ENCODE data around the gene TNFRSF6B. TPM values are rescaled to one million over a fixed set of nuclear protein-coding genes. Genes with fewer than 3 reads are reported as not detected.

Gene TNFRSF6B
- total RNA-seq, 1 donor from 2014 or later: 119 TPM

DNA sequence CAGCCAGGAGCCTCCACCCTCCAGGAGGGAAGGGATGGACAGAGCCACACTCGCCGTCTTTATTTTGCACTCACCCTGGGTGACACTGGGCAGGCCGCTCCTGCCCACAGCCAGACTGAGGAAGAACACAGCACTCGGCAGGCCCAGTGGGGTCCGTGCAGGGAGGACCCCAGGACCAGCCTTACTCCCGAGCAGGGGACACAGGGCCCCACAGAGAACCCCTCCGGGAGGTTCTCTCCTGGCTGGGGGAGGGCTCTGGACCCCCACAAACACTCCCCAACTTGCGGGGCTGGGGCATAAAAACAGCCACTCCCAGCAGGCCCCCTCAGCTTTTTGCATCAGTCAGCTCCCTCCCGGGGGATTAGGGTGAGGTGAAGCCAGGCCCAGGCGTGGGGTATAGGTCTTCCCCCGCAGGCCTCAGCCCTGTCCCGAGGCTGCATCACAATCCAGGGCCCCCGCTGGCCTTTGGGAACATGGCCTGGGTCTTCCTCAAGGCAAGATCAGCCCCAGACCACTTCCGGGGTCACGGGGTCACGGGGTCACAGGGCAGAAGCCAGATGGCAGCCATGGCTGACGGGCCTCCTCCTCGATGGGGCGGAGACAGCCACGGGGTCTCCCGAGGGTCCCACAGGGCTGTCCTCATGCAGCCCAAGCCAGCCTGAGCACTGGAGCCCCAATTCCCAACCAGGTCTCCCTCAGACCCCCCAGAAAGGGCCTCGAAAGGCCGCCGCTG lies 3.2 kb downstream of the TNFRSF6B start:
- peak in 1 of 2 donors; percentile 63 for DNase-seq (ENCODE audit: low spot score in 2 of 2)
- H3K27ac ChIP-seq: peak overlapping the region; percentile 64 to 78
- peaks cover 20 to 39% of the 10 kb centered on the region in 2 donors for H3K36me3 ChIP-seq
- intact Hi-C loops (cut with DNase I): loop anchor here (5.0 kb wide), 1 partner anchor 37 kb away; no protein-coding TSS in a partner anchor
- H3K9me3 ChIP-seq: no peaks in the 10 kb centered on the region
- no peak overlapping the region for H3K4me3 ChIP-seq
- H3K4me1 ChIP-seq: peaks cover 16 to 18% of the 10 kb centered on the region in 2 donors
- TF ChIP-seq, protein P1, sequence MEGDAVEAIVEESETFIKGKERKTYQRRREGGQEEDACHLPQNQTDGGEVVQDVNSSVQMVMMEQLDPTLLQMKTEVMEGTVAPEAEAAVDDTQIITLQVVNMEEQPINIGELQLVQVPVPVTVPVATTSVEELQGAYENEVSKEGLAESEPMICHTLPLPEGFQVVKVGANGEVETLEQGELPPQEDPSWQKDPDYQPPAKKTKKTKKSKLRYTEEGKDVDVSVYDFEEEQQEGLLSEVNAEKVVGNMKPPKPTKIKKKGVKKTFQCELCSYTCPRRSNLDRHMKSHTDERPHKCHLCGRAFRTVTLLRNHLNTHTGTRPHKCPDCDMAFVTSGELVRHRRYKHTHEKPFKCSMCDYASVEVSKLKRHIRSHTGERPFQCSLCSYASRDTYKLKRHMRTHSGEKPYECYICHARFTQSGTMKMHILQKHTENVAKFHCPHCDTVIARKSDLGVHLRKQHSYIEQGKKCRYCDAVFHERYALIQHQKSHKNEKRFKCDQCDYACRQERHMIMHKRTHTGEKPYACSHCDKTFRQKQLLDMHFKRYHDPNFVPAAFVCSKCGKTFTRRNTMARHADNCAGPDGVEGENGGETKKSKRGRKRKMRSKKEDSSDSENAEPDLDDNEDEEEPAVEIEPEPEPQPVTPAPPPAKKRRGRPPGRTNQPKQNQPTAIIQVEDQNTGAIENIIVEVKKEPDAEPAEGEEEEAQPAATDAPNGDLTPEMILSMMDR (IDR thresholded peaks at IDR 0.05): no peak
- H3K27me3 ChIP-seq: no peaks in the 10 kb centered on the region

DNA sequence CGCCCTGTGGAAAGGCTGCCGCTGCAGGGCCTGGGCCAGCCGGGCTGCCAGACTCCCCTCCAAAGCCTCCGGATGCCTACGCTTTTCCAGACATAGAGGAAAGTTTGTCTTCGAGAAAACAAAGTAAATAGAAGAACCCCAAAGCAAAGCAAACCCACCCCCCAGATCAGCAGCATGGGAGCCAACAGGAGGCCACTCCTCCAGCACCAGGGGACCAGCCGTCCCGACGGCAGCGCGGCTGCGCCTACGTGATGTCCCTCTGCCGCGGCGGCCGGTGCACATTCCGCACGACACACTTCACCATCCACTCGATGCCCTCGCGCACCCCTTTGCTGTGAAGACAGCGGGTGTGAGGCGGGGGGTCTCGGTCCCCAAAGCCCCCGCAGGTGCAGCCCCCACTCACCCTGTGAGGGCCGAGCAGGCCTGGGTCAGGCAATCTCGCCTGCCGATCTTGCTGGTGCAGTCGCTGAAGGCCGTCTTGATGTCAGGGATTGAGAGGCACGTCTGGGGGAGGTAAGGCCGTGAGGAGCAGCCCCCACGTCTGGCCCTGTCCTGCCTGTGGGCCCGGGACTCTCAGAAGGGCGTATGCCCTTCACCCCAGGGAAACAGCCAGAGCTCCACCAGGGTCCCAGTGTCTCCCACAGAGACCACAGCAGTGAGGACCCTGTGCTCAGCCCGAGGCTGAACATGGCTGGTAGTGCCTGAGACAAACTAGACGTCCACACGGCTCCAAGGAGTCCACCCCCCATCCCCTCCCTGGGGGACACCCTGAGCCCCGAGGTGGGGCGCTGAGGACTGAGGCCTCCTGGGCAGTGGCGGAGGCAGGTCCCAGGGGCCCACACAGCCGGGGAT lies 4.0 kb downstream of the TNFRSF6B start:
- no peak overlapping the region for H3K4me3 ChIP-seq

DNA sequence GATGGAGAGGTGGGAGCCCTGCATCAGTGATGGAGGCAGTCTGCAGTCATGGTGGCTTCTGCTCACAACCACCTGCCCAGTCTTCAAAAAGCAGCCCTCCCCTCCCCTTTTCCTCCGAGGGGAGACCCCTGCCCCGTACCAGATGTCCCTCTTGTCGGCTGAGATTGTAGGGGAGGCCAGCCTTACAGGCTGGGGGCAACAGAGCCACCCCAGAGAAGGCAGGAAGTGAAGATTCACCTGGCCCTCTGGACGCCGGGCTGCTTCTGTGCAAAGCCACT lies 4.5 kb downstream of the TNFRSF6B start:
- Histone ChIP-seq H3K9me3 (no peaks in the 10 kb centered on the region), H3K4me3 (no peak overlapping the region), H3K27ac (no peak overlapping the region), H3K4me1 (peaks cover 16 to 18% of the 10 kb centered on the region in 2 donors), H3K36me3 (peaks cover 26 to 40% of the 10 kb centered on the region in 2 donors), H3K27me3 (no peaks in the 10 kb centered on the region)
- TF ChIP-seq, protein P1 (IDR thresholded peaks at IDR 0.05): no peak
- peak in 1 of 2 donors; percentile 57 for DNase-seq (ENCODE audit: low spot score in 2 of 2)
- intact Hi-C loops (cut with DNase I): no loop called here

More for the DNA sequence above, 4.0 kb downstream of the TNFRSF6B start:
- Histone ChIP-seq H3K27me3 (no peaks in the 10 kb centered on the region), H3K36me3 (peaks cover 20 to 39% of the 10 kb centered on the region in 2 donors), H3K4me1 (peaks cover 16 to 18% of the 10 kb centered on the region in 2 donors), H3K27ac (peak overlapping the region; percentile 64 to 78), H3K9me3 (no peaks in the 10 kb centered on the region)
- TF ChIP-seq, protein P1 (IDR thresholded peaks at IDR 0.05): no peak
- DNase-seq (ENCODE audit: low spot score in 2 of 2): no peak
- intact Hi-C loops (cut with DNase I): no loop called here

DNA sequence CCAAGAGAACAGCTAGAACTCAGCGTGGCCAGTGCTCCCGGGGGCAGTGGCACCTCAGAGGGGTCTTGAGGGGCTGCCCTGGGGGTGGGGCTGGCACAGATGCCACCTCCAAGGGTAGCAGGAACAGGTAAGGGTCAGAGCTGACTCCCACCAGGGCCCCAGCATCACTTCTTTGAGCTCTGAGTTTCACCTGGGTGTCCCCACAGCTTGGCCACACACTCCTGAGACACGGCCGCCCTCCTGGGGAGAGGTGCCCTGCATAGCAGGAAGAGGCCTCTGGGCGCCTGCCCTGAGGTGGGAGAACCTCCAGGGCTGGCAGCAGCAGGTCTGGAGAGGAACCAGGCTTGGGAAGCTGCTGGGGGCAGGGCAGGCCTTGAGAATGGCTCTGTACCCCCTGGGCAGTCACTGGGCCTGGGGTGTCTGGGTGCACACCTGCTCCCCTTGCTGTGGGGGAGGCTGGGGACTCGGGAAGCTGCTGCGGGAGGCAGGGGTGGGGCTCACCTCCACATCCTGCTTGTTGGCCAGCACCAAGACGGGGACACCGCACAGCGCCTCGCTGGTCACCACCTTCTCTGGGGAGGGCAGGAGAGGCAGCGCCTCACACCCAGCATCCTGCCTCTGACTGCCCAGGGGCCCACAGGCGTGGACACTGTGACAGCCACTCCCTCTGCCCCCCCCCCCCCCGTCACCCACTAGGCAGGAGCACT lies 5.0 kb downstream of the TNFRSF6B start:
- H3K9me3 ChIP-seq: no peaks in the 10 kb centered on the region
- no peak overlapping the region for H3K4me3 ChIP-seq
- intact Hi-C loops (cut with DNase I): no loop called here
- TF ChIP-seq, protein P1 (IDR thresholded peaks at IDR 0.05): no peak
- no peaks in the 10 kb centered on the region for H3K27me3 ChIP-seq
- H3K4me1 ChIP-seq: peaks cover 16 to 18% of the 10 kb centered on the region in 2 donors
- peak in 1 of 2 donors; percentile 58 for DNase-seq (ENCODE audit: low spot score in 2 of 2)
- no peak overlapping the region for H3K27ac ChIP-seq
- peaks cover 30 to 44% of the 10 kb centered on the region in 2 donors for H3K36me3 ChIP-seq

DNA sequence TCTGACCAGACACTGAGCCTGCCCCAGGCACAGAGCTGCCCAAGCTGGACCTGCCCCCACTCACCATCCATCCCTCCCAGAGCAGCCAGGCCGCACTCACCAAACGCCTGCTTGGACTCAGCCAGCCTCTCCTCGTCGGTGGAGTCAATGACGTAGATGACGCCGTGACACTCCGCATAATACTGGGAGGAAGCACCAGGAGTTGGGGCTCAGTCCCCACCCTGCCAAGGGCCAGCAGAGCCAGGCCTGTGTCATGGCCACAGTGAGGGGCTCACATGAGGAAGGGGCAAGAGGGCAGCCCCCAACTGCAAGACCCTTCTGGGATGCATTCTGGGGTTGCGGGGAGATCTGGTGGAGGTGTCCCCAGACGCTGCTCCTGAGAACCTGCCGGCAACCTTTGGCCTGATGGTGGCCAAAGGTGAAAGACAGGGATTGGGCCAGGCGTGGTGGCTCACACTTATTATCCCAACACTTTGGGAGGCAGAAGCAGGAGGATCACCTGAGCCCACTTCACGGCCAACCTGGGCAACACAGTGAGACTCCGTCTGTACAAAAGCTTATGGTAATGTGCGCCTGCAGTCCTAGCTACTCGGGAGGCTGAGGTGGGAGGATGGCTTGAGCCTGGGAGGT lies 5.7 kb downstream of the TNFRSF6B start:
- intact Hi-C loops (cut with DNase I): no loop called here
- Histone ChIP-seq H3K27me3 (no peaks in the 10 kb centered on the region), H3K9me3 (no peaks in the 10 kb centered on the region), H3K4me3 (no peak overlapping the region), H3K4me1 (peaks cover 20 to 21% of the 10 kb centered on the region in 2 donors), H3K27ac (no peak overlapping the region), H3K36me3 (peaks cover 30 to 44% of the 10 kb centered on the region in 2 donors)
- DNase-seq (ENCODE audit: low spot score in 2 of 2): peak; percentile 8 to 42
- TF ChIP-seq, protein P1 (IDR thresholded peaks at IDR 0.05): no peak
